Measurements from ENCODE around the gene RASAL2. TPM values are rescaled to one million over a fixed set of nuclear protein-coding genes. Genes with fewer than 3 reads are reported as not detected.

The RASAL2 gene
- total RNA-seq, 3 donors from 2014 or later, result 28.5 to 41.0 (median 40.5) TPM

DNA sequence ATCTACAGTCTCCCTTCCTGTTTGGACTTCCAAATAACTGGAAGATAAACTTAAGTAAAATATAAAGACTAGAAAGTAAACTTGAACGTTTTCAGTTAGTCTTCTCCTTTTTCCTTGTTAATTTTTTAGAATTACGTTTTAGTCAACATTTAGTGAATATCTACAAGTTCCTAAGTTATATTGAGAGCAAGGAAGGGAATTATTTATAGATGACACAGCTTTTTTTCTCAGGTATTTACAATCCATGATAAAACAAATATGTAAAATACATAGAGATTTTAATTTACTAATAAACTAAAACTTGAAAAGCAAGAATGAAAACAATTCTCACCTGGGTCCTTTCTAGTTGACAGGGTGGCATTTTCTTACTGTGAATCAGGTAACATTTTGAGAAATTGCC is 313.3 kb downstream of the RASAL2 start:
- Histone ChIP-seq H3K4me3 (no peak overlapping the region), H3K4me1 (no peaks in the 10 kb centered on the region), H3K27me3 (no peaks in the 10 kb centered on the region), H3K9me3 (no peaks in the 10 kb centered on the region), H3K27ac (no peak overlapping the region), H3K36me3 (no peaks in the 10 kb centered on the region)
- intact Hi-C loops (cut with DNase I; ENCODE audit: low total_unique reads), result no loop called here
- DNase-seq (ENCODE audit: low spot score in 2 of 2), result no peak
- TF ChIP-seq POLR2A (IDR thresholded peaks at IDR 0.05), result no peak
- TF ChIP-seq POLR2AphosphoS5 (IDR thresholded peaks at IDR 0.05), result no peak
- TF ChIP-seq CTCF (IDR thresholded peaks at IDR 0.05), result no peak

DNA sequence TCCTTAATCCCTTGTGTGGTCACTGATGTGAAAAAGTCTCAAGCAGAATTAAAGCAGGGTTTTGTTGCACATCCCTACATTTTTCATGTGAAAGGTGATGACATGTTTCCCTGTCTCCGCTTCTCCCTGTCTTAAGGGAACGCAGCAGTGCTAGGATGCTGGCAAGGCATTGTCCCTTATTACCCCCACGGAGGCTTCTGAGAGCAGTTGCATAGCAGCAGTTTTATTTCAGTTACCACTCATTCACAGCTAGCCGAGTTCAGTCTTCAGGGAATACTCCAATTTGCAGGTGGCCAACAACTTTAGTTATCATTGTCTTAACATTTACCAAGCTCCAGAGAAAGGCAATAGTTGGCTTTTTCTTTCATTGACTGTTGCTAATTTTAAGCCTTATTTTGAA is 313.8 kb downstream of the RASAL2 start:
- Histone ChIP-seq H3K4me3 (no peak overlapping the region), H3K4me1 (no peaks in the 10 kb centered on the region), H3K9me3 (no peaks in the 10 kb centered on the region), H3K27ac (no peak overlapping the region), H3K36me3 (no peaks in the 10 kb centered on the region), H3K27me3 (no peaks in the 10 kb centered on the region)
- DNase-seq (ENCODE audit: low spot score in 2 of 2), result no peak
- intact Hi-C loops (cut with DNase I; ENCODE audit: low total_unique reads), result no loop called here
- TF ChIP-seq POLR2AphosphoS5 (IDR thresholded peaks at IDR 0.05) (no peak), CTCF (IDR thresholded peaks at IDR 0.05) (no peak), POLR2A (IDR thresholded peaks at IDR 0.05) (no peak)

- no peaks in the 10 kb centered on the region for H3K27me3 ChIP-seq
- H3K9me3 ChIP-seq, result no peaks in the 10 kb centered on the region
- TF ChIP-seq CTCF (IDR thresholded peaks at IDR 0.05) (no peak), POLR2A (IDR thresholded peaks at IDR 0.05) (no peak), POLR2AphosphoS5 (IDR thresholded peaks at IDR 0.05) (no peak)
- no peak overlapping the region for H3K27ac ChIP-seq
- H3K36me3 ChIP-seq, result no peaks in the 10 kb centered on the region
- H3K4me3 ChIP-seq, result no peak overlapping the region
- intact Hi-C loops (cut with DNase I; ENCODE audit: low total_unique reads), result no loop called here
- no peaks in the 10 kb centered on the region for H3K4me1 ChIP-seq
- DNase-seq (ENCODE audit: low spot score in 2 of 2), result no peak
These were observed 315.0 kb downstream of the RASAL2 start for GRCh38 chr1:178408871-178409270.

- H3K4me3 ChIP-seq, result no peak overlapping the region
- no peak for DNase-seq (ENCODE audit: low spot score in 2 of 2)
- TF ChIP-seq CTCF (IDR thresholded peaks at IDR 0.05) (no peak), POLR2AphosphoS5 (IDR thresholded peaks at IDR 0.05) (no peak), POLR2A (IDR thresholded peaks at IDR 0.05) (no peak)
- H3K4me1 ChIP-seq, result no peaks in the 10 kb centered on the region
- no peaks in the 10 kb centered on the region for H3K36me3 ChIP-seq
- no peaks in the 10 kb centered on the region for H3K27me3 ChIP-seq
- H3K27ac ChIP-seq, result no peak overlapping the region
- peaks cover 0 to 3% of the 10 kb centered on the region in 2 donors for H3K9me3 ChIP-seq
- intact Hi-C loops (cut with DNase I; ENCODE audit: low total_unique reads), result no loop called here
These were observed 315.6 kb downstream of the RASAL2 start for GRCh38 chr1:178409541-178409940.

- Histone ChIP-seq H3K9me3 (peaks cover 0 to 12% of the 10 kb centered on the region in 2 donors), H3K36me3 (no peaks in the 10 kb centered on the region), H3K4me3 (no peak overlapping the region), H3K27ac (no peak overlapping the region), H3K4me1 (no peaks in the 10 kb centered on the region), H3K27me3 (no peaks in the 10 kb centered on the region)
- no peak for DNase-seq (ENCODE audit: low spot score in 2 of 2)
- intact Hi-C loops (cut with DNase I; ENCODE audit: low total_unique reads), result no loop called here
- TF ChIP-seq POLR2A (IDR thresholded peaks at IDR 0.05), result no peak
- TF ChIP-seq CTCF (IDR thresholded peaks at IDR 0.05), result no peak
- TF ChIP-seq POLR2AphosphoS5 (IDR thresholded peaks at IDR 0.05), result no peak
These were observed 318.0 kb downstream of the RASAL2 start for GRCh38 chr1:178411756-178412399.
